ENCODE results near the gene IL1RL2.
A peak's percentile ranks its signal among the peaks of the same experiment; 100 is the strongest.

IL1RL2 gene

GRCh38 chr2:102229141-102229769 is 42.4 kb downstream of the IL1RL2 start:
- H3K4me2 ChIP-seq, result peak overlapping the region in 4 of 11 experiments; percentile 75 to 85 (median 81); a peak in 7 of 22 replicates
- no peaks in the 10 kb centered on the region for H3K36me3 ChIP-seq
- no peaks in the 10 kb centered on the region; a peak in 1 of 22 replicates for H3K9me3 ChIP-seq (replicated peaks in 1 of 11)
- peaks cover 14 to 65% (median 41%) of the 10 kb centered on the region in 10 experiments for H3K4me1 ChIP-seq
- H3K27me3 ChIP-seq, result no peaks in the 10 kb centered on the region
- H3K27ac ChIP-seq, result peak overlapping the region in 3 of 11 experiments; percentile 8 to 82 (median 54); a peak in 6 of 22 replicates
- H4K20me1 ChIP-seq, result no peaks in the 10 kb centered on the region
- TF ChIP-seq Cebpa-rat (IDR thresholded peaks at IDR 0.05), result no peak
- H3K9ac ChIP-seq, result peak overlapping the region in 1 of 11 experiments; percentile 31; a peak in 1 of 22 replicates
- H3K4me3 ChIP-seq, result no peak overlapping the region

- H3K27me3 ChIP-seq, result no peaks in the 10 kb centered on the region
- no peak for TF ChIP-seq Cebpa-rat (IDR thresholded peaks at IDR 0.05)
- H3K9me3 ChIP-seq (replicated peaks in 1 of 11), result no peaks in the 10 kb centered on the region; a peak in 1 of 22 replicates
- no peak overlapping the region for H3K27ac ChIP-seq
- no peak overlapping the region for H3K9ac ChIP-seq
- no peaks in the 10 kb centered on the region for H3K36me3 ChIP-seq
- H3K4me1 ChIP-seq, result peaks cover 14 to 54% (median 29%) of the 10 kb centered on the region in 10 experiments
- H3K4me2 ChIP-seq, result peak overlapping the region in 3 of 11 experiments; percentile 75 to 85 (median 81); a peak in 5 of 22 replicates
- H3K4me3 ChIP-seq, result no peak overlapping the region
- H4K20me1 ChIP-seq, result no peaks in the 10 kb centered on the region
Observed at GRCh38 chr2:102230410-102230909, 43.6 kb downstream of the IL1RL2 start.

- Histone ChIP-seq H3K4me3 (no peak overlapping the region), H3K4me2 (no peak overlapping the region), H3K9me3 (replicated peaks in 1 of 11) (no peaks in the 10 kb centered on the region; a peak in 1 of 22 replicates), H3K9ac (no peak overlapping the region), H3K36me3 (no peaks in the 10 kb centered on the region), H3K4me1 (peaks cover 10 to 44% (median 14%) of the 10 kb centered on the region in 10 experiments), H3K27ac (no peak overlapping the region), H4K20me1 (no peaks in the 10 kb centered on the region), H3K27me3 (no peaks in the 10 kb centered on the region)
- TF ChIP-seq Cebpa-rat (IDR thresholded peaks at IDR 0.05), result no peak
Observed at GRCh38 chr2:102233132-102233884, 46.5 kb downstream of the IL1RL2 start.

- no peak overlapping the region for H3K27ac ChIP-seq
- no peak overlapping the region for H3K4me3 ChIP-seq
- H4K20me1 ChIP-seq, result no peaks in the 10 kb centered on the region
- H3K4me2 ChIP-seq, result peak overlapping the region in 1 of 11 experiments; percentile 7; a peak in 1 of 22 replicates
- H3K36me3 ChIP-seq, result no peaks in the 10 kb centered on the region
- no peaks in the 10 kb centered on the region; a peak in 1 of 22 replicates for H3K9me3 ChIP-seq (replicated peaks in 1 of 11)
- no peaks in the 10 kb centered on the region for H3K27me3 ChIP-seq
- TF ChIP-seq Cebpa-rat (IDR thresholded peaks at IDR 0.05), result no peak
- H3K4me1 ChIP-seq, result peaks cover 25 to 44% (median 28%) of the 10 kb centered on the region in 10 experiments
- H3K9ac ChIP-seq, result no peak overlapping the region
Observed at GRCh38 chr2:102235042-102235473, 48.2 kb downstream of the IL1RL2 start.

GRCh38 chr2:102235491-102235890 is 48.7 kb downstream of the IL1RL2 start:
- Histone ChIP-seq H3K27ac (no peak overlapping the region), H3K4me3 (no peak overlapping the region), H3K4me1 (peaks cover 29 to 44% (median 33%) of the 10 kb centered on the region in 10 experiments), H3K9ac (no peak overlapping the region), H3K36me3 (no peaks in the 10 kb centered on the region), H4K20me1 (no peaks in the 10 kb centered on the region), H3K9me3 (replicated peaks in 1 of 11) (no peaks in the 10 kb centered on the region; a peak in 1 of 22 replicates), H3K4me2 (peak overlapping the region in 1 of 11 experiments; percentile 7; a peak in 1 of 22 replicates), H3K27me3 (no peaks in the 10 kb centered on the region)
- TF ChIP-seq Cebpa-rat (IDR thresholded peaks at IDR 0.05), result no peak

GRCh38 chr2:102236132-102236531 is 49.3 kb downstream of the IL1RL2 start:
- Histone ChIP-seq H3K4me1 (peaks cover 35 to 44% (median 38%) of the 10 kb centered on the region in 10 experiments), H3K9me3 (replicated peaks in 1 of 11) (no peaks in the 10 kb centered on the region; a peak in 1 of 22 replicates), H3K27me3 (no peaks in the 10 kb centered on the region), H4K20me1 (no peaks in the 10 kb centered on the region), H3K4me3 (no peak overlapping the region), H3K27ac (no peak overlapping the region), H3K36me3 (no peaks in the 10 kb centered on the region), H3K9ac (no peak overlapping the region), H3K4me2 (no peak overlapping the region)
- no peak for TF ChIP-seq Cebpa-rat (IDR thresholded peaks at IDR 0.05)

- Histone ChIP-seq H3K4me2 (peak overlapping the region in 3 of 11 experiments; percentile 16 to 84 (median 83); a peak in 1 of 22 replicates), H4K20me1 (no peaks in the 10 kb centered on the region), H3K4me3 (no peak overlapping the region), H3K9ac (no peak overlapping the region), H3K27me3 (no peaks in the 10 kb centered on the region), H3K36me3 (no peaks in the 10 kb centered on the region), H3K4me1 (peaks cover 40 to 54% (median 45%) of the 10 kb centered on the region in 10 experiments), H3K27ac (no peak overlapping the region), H3K9me3 (replicated peaks in 1 of 11) (no peaks in the 10 kb centered on the region; a peak in 1 of 22 replicates)
- no peak for TF ChIP-seq Cebpa-rat (IDR thresholded peaks at IDR 0.05)
Observed at GRCh38 chr2:102237176-102237575, 50.4 kb downstream of the IL1RL2 start.

GRCh38 chr2:102238039-102238756 is 51.4 kb downstream of the IL1RL2 start:
- TF ChIP-seq Cebpa-rat (IDR thresholded peaks at IDR 0.05), result no peak
- Histone ChIP-seq H3K27ac (peak overlapping the region in 8 of 11 experiments; percentile 12 to 42 (median 25); a peak in 8 of 22 replicates), H3K9ac (peak overlapping the region in 1 of 11 experiments; percentile 14; a peak in 1 of 22 replicates), H4K20me1 (no peaks in the 10 kb centered on the region), H3K4me2 (peak overlapping the region; percentile 64 to 86 (median 83)), H3K4me3 (peak overlapping the region in 2 of 10 experiments; percentile 5 to 14; a peak in 1 of 20 replicates), H3K27me3 (no peaks in the 10 kb centered on the region), H3K9me3 (replicated peaks in 1 of 11) (no peaks in the 10 kb centered on the region; a peak in 1 of 22 replicates), H3K36me3 (no peaks in the 10 kb centered on the region), H3K4me1 (peaks cover 40 to 56% (median 46%) of the 10 kb centered on the region in 10 experiments)
